Gastroesophageal sphincter (tissue), 3 donors: Measurements from ENCODE around the gene ASIC2.

Experiments
- POLR2A ChIP-seq, 2 donors: fragments of 450-650 bp; IDR thresholded peaks; one replicate each; pipeline ENCODE4 v1.6.1; 2017; ENCODE audit warnings: antibody characterized with exemption in 2 of 2, mild to moderate bottlenecking in 2 of 2, moderate library complexity in 1 of 2
- TF ChIP-seq, protein P1 (sequence below), 4 experiments: fragments of 200-600 bp in 2 of 4; fragments of 450-650 bp in 2 of 4; sonication (generic) in 1 of 4; IDR thresholded peaks; one replicate each; pipeline ENCODE4 v1.5.1; 2017 to 2019; ENCODE audit warnings: antibody characterized with exemption in 4 of 4, mild to moderate bottlenecking in 2 of 4, moderate library complexity in 2 of 4

DNA sequence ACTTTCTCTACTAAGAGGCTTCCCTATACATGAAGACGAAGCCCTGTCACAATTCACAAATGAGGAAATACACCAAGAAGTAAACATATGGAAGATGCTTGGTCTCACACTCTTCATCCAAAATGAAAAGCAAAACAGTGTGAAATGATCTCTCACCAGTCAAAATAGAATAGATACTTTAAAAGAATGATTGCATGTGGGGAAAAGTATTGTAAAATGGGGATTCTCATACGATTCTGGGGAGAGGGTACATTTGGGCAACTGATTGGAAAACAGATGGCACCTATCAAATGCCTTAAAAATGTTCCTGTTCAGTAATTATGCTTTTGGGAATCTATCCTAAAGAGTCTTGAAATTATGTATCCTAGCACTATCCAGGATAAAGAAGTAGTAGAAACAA, 78.1 kb downstream of the ASIC2 start:
- TF ChIP-seq, protein P1, sequence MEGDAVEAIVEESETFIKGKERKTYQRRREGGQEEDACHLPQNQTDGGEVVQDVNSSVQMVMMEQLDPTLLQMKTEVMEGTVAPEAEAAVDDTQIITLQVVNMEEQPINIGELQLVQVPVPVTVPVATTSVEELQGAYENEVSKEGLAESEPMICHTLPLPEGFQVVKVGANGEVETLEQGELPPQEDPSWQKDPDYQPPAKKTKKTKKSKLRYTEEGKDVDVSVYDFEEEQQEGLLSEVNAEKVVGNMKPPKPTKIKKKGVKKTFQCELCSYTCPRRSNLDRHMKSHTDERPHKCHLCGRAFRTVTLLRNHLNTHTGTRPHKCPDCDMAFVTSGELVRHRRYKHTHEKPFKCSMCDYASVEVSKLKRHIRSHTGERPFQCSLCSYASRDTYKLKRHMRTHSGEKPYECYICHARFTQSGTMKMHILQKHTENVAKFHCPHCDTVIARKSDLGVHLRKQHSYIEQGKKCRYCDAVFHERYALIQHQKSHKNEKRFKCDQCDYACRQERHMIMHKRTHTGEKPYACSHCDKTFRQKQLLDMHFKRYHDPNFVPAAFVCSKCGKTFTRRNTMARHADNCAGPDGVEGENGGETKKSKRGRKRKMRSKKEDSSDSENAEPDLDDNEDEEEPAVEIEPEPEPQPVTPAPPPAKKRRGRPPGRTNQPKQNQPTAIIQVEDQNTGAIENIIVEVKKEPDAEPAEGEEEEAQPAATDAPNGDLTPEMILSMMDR (IDR thresholded peaks at IDR 0.05) = no peak
- no peak for TF ChIP-seq POLR2A (IDR thresholded peaks at IDR 0.05)
